Heart left ventricle (tissue), 16 donors: ENCODE results near the gene CRACR2A. TPM values are rescaled to one million over a fixed set of nuclear protein-coding genes. Genes with fewer than 3 reads are reported as not detected.

Experiments
- ATAC-seq, 4 donors: fragments of 200-7000 bp; cut with Tn5 transposase; one replicate each; pipeline ENCODE4 v1.9.1; 2020 to 2022; ENCODE audit warnings: moderate library complexity in 4 of 4, mild to moderate bottlenecking in 3 of 4, moderate number of reproducible peaks in 1 of 4
- DNase-seq, 5 donors: peaks; one replicate each; pipeline ENCODE4 v3.0.0-alpha.2; 2020
- H3K27ac ChIP-seq, 12 donors: fragments of 200-600 bp; sonication (generic) in 4 of 12; one replicate each; pipeline versions ENCODE4 v1.5.0 to v1.8.0; 2016 to 2022; ENCODE audit warnings: mild to moderate bottlenecking in 2 of 12
- H3K27me3 ChIP-seq, 9 donors: fragments of 200-600 bp; sonication (generic) in 2 of 9; one replicate each; pipeline versions ENCODE4 v1.5.1 to v1.8.0; 2016 to 2022; ENCODE audit warnings: mild to moderate bottlenecking in 3 of 9
- H3K36me3 ChIP-seq, 9 donors: fragments of 200-600 bp; sonication (generic) in 2 of 9; one replicate each; pipeline versions ENCODE4 v1.5.0 to v1.8.0; 2018 to 2022; ENCODE audit warnings: mild to moderate bottlenecking in 2 of 9
- H3K4me1 ChIP-seq, 12 donors: fragments of 200-600 bp; sonication (generic) in 4 of 12; one replicate each; pipeline versions ENCODE4 v1.5.0 to v1.8.0; 2016 to 2022; ENCODE audit warnings: mild to moderate bottlenecking in 3 of 12
- H3K4me3 ChIP-seq, 12 donors: fragments of 200-600 bp; sonication (generic) in 4 of 12; one replicate each; pipeline versions ENCODE4 v1.5.0 to v1.8.0; 2017 to 2022; ENCODE audit warnings: mild to moderate bottlenecking in 9 of 12, moderate library complexity in 4 of 12
- H3K9me3 ChIP-seq, 12 donors: fragments of 200-600 bp; sonication (generic) in 4 of 12; one replicate each; pipeline versions ENCODE4 v1.5.0 to v1.8.0; 2016 to 2022; ENCODE audit warnings: mild to moderate bottlenecking in 1 of 12
- CTCF ChIP-seq, 12 donors: fragments of 200-600 bp; sonication (generic) in 4 of 12; IDR thresholded peaks; one replicate each; pipeline versions ENCODE4 v1.5.0 to v1.8.0; 2018 to 2022; ENCODE audit warnings: antibody characterized with exemption in 12 of 12, mild to moderate bottlenecking in 5 of 12
- POLR2A ChIP-seq, 2 donors: fragments of 450-650 bp; IDR thresholded peaks; one replicate each; pipeline ENCODE4 v1.6.1; 2017; ENCODE audit warnings: antibody characterized with exemption in 2 of 2, mild to moderate bottlenecking in 2 of 2, moderate library complexity in 2 of 2
- WGBS, 4 donors: extraction: QIAGEN DNeasy Blood & Tissue Kit in 2 of 4; methylation state at CpG; one replicate each; pipeline versions ENCODE4 v1.1.5 to v1.1.7; 2013 to 2018; 5-methylcytosine and 5-hydroxymethylcytosine counted together
- intact Hi-C, 10 donors: fragments of 100-400 bp; cut with DNase I; formaldehyde crosslinking; loops; one replicate each; pipeline versions ENCODE4 v1.11.1 to v1.14.2; 2022
- polyA plus RNA-seq, 2 donors: library from polyadenylated mRNA; stranded (reverse); fragments of 200-250 nt; gene quantifications; one replicate each; pipeline ENCODE4 v1.2.3, GENCODE V29; 2013
- total RNA-seq, 9 donors: library from RNA; depleted of rRNA in 2 of 9; stranded (reverse); fragments of >200 nt in 2 of 9; fragmentation: NEBNext Ultra II Directional in 3 of 9; extraction: Animal tissue kit (Norgen Biotek cat#: 25700) in 3 of 9; gene quantifications; one replicate each; pipeline versions ENCODE4 v1.1.0 to v1.2.4, GENCODE V29; 2016 to 2023
- donor health status: ischemic (EF 13 %, LVEDD 7.1; RV severe dilation, severe dysfunction).
- donor health status: healthy with polysubstance abuse.
- donor health status: DM: no; HTN: yes; CAD: no.
- donor health status: DM: no; HTN: no; CAD: no.
- donor health status: ischemic (EF 25% LVEDD 6.9; RV normal size, moderate dysfunction).
- donor health status: ischemic (EF 25% LVEDD 5.7; RV mildly dilated, moderate dysfunction).
- donor health status: healthy.
- donor health status: DM: yes; HTN: yes; CAD: no.
- donor health status: ischemic (EF 35%, LVEDD 5.7; RV mildly dilated, moderate dysfunction).
- donor health status: nonischemic (EF 11% LVEDD 7.7; RV severe dilation, severe dysfunction).
- donor health status: DM: yes; HTN: yes; CAD: no.
- donor health status: PGD.
- donor health status: ischemic (EF 29% LVEDD 5.4; RV normal size, mild dysfunction).
- donor health status: nonischemic (EF 23%, LVEDD 6.1; RV moderate dilation, normal function).

The CRACR2A gene
- total and polyA plus RNA-seq, 11 donors = 1.0 to 14.1 (median 4.7) TPM

GRCh38 chr12:3632754-3633153 is 120.2 kb downstream of the CRACR2A start:
- DNase-seq (no peak), ATAC-seq (no peak)
- Histone ChIP-seq H3K36me3 (peaks cover 0 to 5% (median 0%) of the 10 kb centered on the region in 9 donors), H3K27ac (no peak overlapping the region), H3K27me3 (no peaks in the 10 kb centered on the region), H3K4me1 (peaks cover 0 to 8% (median 0%) of the 10 kb centered on the region in 12 donors), H3K4me3 (no peak overlapping the region), H3K9me3 (no peaks in the 10 kb centered on the region)
- 74 to 100% (median 89%) methylated on average over 2 of the region's 2 CpGs for WGBS, 4 donors
- no peak for TF ChIP-seq POLR2A (IDR thresholded peaks at IDR 0.05)
- TF ChIP-seq CTCF (IDR thresholded peaks at IDR 0.05) = no peak
- intact Hi-C loops = no loop called here

DNA sequence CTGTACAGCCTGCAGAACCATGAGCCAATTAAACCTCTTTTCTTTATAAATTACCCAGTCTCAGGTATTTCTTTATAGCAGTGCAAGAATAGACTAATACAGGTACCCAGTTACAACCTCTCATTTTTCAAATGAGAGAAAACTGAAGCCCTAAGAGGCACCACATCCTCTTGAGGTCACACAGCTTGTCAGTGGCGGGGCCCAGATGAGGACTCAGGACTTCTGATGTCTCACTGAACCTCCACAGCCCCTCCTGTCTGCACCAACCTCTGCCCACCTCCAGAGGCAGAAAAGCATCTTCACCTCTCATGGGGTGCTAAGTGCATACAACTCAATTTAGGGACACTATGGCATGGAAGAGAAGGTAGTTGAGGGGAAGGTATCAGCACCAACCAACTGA is 120.7 kb downstream of the CRACR2A start:
- Histone ChIP-seq H3K4me3 (no peak overlapping the region), H3K9me3 (no peaks in the 10 kb centered on the region), H3K36me3 (peaks cover 0 to 5% (median 0%) of the 10 kb centered on the region in 9 donors), H3K27ac (no peak overlapping the region), H3K4me1 (peaks cover 0 to 8% (median 0%) of the 10 kb centered on the region in 12 donors), H3K27me3 (no peaks in the 10 kb centered on the region)
- no peak for TF ChIP-seq POLR2A (IDR thresholded peaks at IDR 0.05)
- no peak for TF ChIP-seq CTCF (IDR thresholded peaks at IDR 0.05)
- no peak for DNase-seq
- 95 to 100% (median 99%) methylated on average over 1 of the region's 1 CpG for WGBS, 4 donors
- intact Hi-C loops = no loop called here
- no peak for ATAC-seq

GRCh38 chr12:3631759-3632158 is 121.2 kb downstream of the CRACR2A start:
- WGBS, 4 donors = 93 to 100% (median 97%) methylated on average over 2 of the region's 2 CpGs
- Histone ChIP-seq H3K4me1 (peaks cover 0 to 8% (median 0%) of the 10 kb centered on the region in 12 donors), H3K27me3 (no peaks in the 10 kb centered on the region), H3K27ac (no peak overlapping the region), H3K4me3 (no peak overlapping the region), H3K36me3 (peaks cover 0 to 8% (median 0%) of the 10 kb centered on the region in 9 donors), H3K9me3 (no peaks in the 10 kb centered on the region)
- ATAC-seq (no peak), DNase-seq (no peak)
- intact Hi-C loops = no loop called here
- TF ChIP-seq POLR2A (IDR thresholded peaks at IDR 0.05) (no peak), CTCF (IDR thresholded peaks at IDR 0.05) (no peak)

DNA sequence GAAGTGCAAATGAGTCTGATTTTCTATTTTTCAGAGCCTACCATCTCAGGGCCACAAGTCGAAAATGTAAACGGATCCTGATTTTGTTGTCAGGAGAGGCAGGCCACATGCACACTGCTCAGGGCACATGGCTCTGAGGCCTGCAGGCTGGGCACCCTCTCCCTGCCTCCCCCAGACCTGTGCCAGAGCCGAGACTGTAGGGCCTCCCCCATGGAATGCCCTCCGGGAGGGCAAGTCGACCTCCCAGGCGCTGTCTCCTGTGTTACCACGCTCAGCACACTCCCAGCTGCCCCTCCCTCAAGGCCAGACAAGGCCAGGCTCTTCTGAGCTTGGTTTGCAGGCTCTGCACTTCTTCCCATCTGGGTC is 121.7 kb downstream of the CRACR2A start:
- no peaks in the 10 kb centered on the region for H3K9me3 ChIP-seq
- peaks cover 0 to 8% (median 0%) of the 10 kb centered on the region in 12 donors for H3K4me1 ChIP-seq

More for the DNA sequence above, 121.7 kb downstream of the CRACR2A start:
- WGBS, 4 donors = 88 to 91% (median 89%) methylated on average over 5 to 7 of the region's 7 CpGs
- TF ChIP-seq CTCF (IDR thresholded peaks at IDR 0.05) (no peak), POLR2A (IDR thresholded peaks at IDR 0.05) (no peak)
- no peak for DNase-seq
- ATAC-seq = no peak
- intact Hi-C loops = no loop called here
- Histone ChIP-seq H3K27ac (no peak overlapping the region), H3K36me3 (peaks cover 0 to 11% (median 0%) of the 10 kb centered on the region in 9 donors), H3K4me3 (no peak overlapping the region), H3K27me3 (no peaks in the 10 kb centered on the region)
